ENCODE results near the gene NSD1. TPM values are rescaled to one million over a fixed set of nuclear protein-coding genes. Genes with fewer than 3 reads are reported as not detected.

NSD1 gene
- total and polyA plus RNA-seq, 2 of the 8 experiments (the other 6 are each of a cell fraction or from before 2014, with no cell fraction given) = 22.8 to 168 TPM

GRCh38 chr5:177313561-177314259, 180.1 kb downstream of the NSD1 start:
- Histone ChIP-seq H3K56ac (replicated peaks; ENCODE audit: insufficient read length, low read depth, low read length) (no peak overlapping the region), H2BK120ac (replicated peaks; ENCODE audit: low read depth, low read length) (no peak overlapping the region), H4K8ac (ENCODE audit: extremely low read depth, insufficient read depth, low read length) (no peak overlapping the region), H3K23me2 (ENCODE audit: low read depth, low read length) (peaks cover 11% of the 10 kb centered on the region), H3K9me3 (ENCODE audit: insufficient read depth in 2 of 2, low read depth in 1 of 2, low read length in 1 of 2) (no peaks in the 10 kb centered on the region), H3K4ac (replicated peaks; ENCODE audit: insufficient read length, low read depth, low read length) (no peak overlapping the region), H3K4me2 (ENCODE audit: insufficient read depth in 1 of 2, low read depth in 2 of 2, low read length in 2 of 2) (no peak overlapping the region; a peak in 1 of 4 replicates), H3K14ac (ENCODE audit: insufficient read length) (no peak overlapping the region), H3K27ac (ENCODE audit: low read depth, low read length) (no peak overlapping the region), H2AK5ac (ENCODE audit: low read depth, low read length) (no peak overlapping the region), H2BK20ac (ENCODE audit: low read length) (no peak overlapping the region), H3K27me3 (replicated peaks in 1 of 4; ENCODE audit: control insufficient read depth in 3 of 4, extremely low read depth in 1 of 4, insufficient read depth in 3 of 4, low read length in 3 of 4) (no peaks in the 10 kb centered on the region), H3K23ac (ENCODE audit: insufficient read length) (no peak overlapping the region), H3K18ac (ENCODE audit: extremely low read depth, low read length) (no peak overlapping the region), H3K36me3 (ENCODE audit: control insufficient read depth in 2 of 4, insufficient read depth in 4 of 4, low read length in 3 of 4) (no peaks in the 10 kb centered on the region; a peak in 1 of 8 replicates), H3K9ac (replicated peaks in 1 of 4; ENCODE audit: extremely low read depth in 1 of 4, low read depth in 3 of 4, low read length in 3 of 4) (no peak overlapping the region), H2BK15ac (ENCODE audit: low read length) (no peak overlapping the region), H2BK5ac (ENCODE audit: low read depth, low read length) (no peak overlapping the region), H4K91ac (replicated peaks; ENCODE audit: insufficient read length, low read length) (no peak overlapping the region), H3K79me2 (ENCODE audit: control insufficient read depth in 1 of 2, insufficient read depth in 2 of 2, low read length in 2 of 2) (no peaks in the 10 kb centered on the region), H4K5ac (ENCODE audit: insufficient read length, low read depth, low read length) (no peak overlapping the region), H3K4me3 (ENCODE audit: extremely low read depth in 1 of 4, insufficient read depth in 2 of 4, low read depth in 3 of 4, low read length in 4 of 4) (no peak overlapping the region), H2AFZ (ENCODE audit: low read length) (no peak overlapping the region), H2BK12ac (ENCODE audit: low read depth, low read length) (no peak overlapping the region), H3K79me1 (ENCODE audit: low read depth, low read length) (no peaks in the 10 kb centered on the region), H3K4me1 (replicated peaks in 1 of 4; ENCODE audit: control insufficient read depth in 3 of 4, insufficient read depth in 4 of 4, low read length in 3 of 4) (peaks cover 0 to 19% (median 14%) of the 10 kb centered on the region in 4 experiments; a peak in 6 of 7 replicates), H4K20me1 (replicated peaks in 1 of 2; ENCODE audit: control insufficient read depth in 1 of 2, insufficient read depth in 2 of 2, low read length in 2 of 2) (peaks cover 0 to 8% of the 10 kb centered on the region in 2 experiments)
- ChIA-PET CTCF (ENCODE audit: partially characterized antibody) (interaction anchor here (1.0 to 16.6 kb wide), 6 partner anchors 12 to 128 kb away, joined by 3 to 251 read pairs (median 4); no protein-coding TSS in a partner anchor), POLR2A (ENCODE audit: partially characterized antibody) (interaction anchor here (0.6 to 6.0 kb wide), 7 partner anchors 12 to 247 kb away, joined by 3 to 26 read pairs (median 4); partner anchors contain the start of genes PRELID1 and RAB24)
- DNase-seq (ENCODE audit: low read depth in 1 of 2, low spot score in 2 of 2) = no peak
- FAIRE-seq = no peak
- WGBS, 2 experiments (ENCODE audit: extremely low coverage in 1 of 2, insufficient coverage in 1 of 2, insufficient read length in 1 of 2, insufficient replicate concordance in 2 of 2, low coverage in 1 of 2, low lambda C conversion rate in 2 of 2, missing lambda C conversion rate in 1 of 2) = 90% methylated on average over 15 of the region's 15 CpGs; no CpG with 5 or more reads in 1 of the 2 experiments
- no peak for TF ChIP-seq TBP (IDR thresholded peaks at IDR 0.05; ENCODE audit: low read depth, low read length)
- no peak for TF ChIP-seq SIN3A (conservative IDR thresholded peaks at IDR 0.05 in 1 of 2, IDR thresholded peaks at IDR 0.05 in 1 of 2; ENCODE audit: low read depth in 1 of 2, low read length in 2 of 2)
- no peak for TF ChIP-seq POLR2AphosphoS5 (IDR thresholded peaks at IDR 0.05; ENCODE audit: low read depth, low read length)
- no peak for TF ChIP-seq BRCA1 (IDR thresholded peaks at IDR 0.05; ENCODE audit: low read depth, low read length)
